Activated CD8-positive, alpha-beta memory T cell treated with anti-CD3 and anti-CD28 coated beads, Interleukin-2, amount 50 U/mL, for 4 hours (primary cell): ENCODE data around the gene IPO11.
"Not testable (repeated sequence)": the region's sequence is repeated elsewhere in the genome, so short reads cannot be mapped to it uniquely, and the experiment has no call there.

ENCODE experiments used
- DNase-seq: peaks from one replicate; pipeline ENCODE4 v3.0.0-alpha.2; 2020

Gene IPO11

GRCh38 chr5:62650197-62650596 lies 237.6 kb downstream of the IPO11 start:
- no peak for DNase-seq

DNA sequence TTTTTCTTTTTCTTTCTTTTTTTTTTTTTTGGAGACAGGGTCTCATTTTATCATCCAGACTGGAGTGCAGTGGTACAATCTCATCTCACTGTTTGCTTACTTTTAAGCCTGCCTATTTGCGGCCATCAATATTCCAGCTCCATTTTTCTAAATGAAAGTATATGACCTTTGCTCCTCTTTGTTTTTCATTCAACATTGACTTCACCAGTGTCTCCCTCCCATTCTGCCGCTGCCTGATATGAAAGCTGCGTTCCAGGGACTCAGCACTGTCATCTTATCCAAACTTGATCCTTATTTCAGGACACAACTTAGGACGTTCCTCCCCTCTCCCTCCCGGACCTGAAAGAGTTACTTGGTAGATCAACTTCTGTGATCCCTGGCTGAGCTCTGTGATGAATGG lies 239.7 kb downstream of the IPO11 start:
- no peak for DNase-seq

GRCh38 chr5:62653001-62653863 lies 240.7 kb downstream of the IPO11 start:
- DNase-seq, result no peak

DNA sequence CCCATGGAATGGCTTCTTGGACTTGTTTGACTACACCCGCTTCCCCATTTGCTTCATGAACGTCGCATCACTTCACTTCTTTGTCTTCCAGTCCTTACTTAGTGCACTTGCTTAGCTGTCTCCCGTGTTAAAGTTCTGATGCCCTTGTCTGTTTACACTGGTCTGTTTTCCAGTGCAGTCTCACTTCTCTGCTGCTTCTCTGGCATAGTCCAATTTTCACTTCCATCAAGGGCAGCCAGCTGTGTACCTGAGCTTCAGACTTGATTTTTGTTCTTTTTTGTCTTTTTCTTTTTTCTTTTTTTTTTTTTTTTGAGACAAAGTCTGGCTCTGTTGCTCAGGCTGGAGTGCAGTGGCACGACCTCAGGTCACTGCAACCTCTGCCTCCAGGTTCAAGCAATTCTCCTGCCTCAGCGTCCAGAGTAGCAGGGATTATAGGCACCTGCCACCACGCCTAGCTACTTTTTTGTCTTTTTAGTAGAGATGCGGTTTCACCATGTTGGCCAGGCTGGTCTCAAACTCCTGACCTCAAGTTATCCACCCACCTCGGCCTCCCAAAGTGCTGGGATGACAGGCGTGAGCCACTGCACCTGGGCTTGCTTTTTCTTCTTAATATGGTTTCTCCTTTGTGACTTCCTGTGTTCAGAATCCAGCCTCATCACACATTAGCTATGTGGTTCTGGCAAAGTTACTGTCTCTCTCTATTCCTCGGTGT lies 241.5 kb downstream of the IPO11 start:
- no peak for DNase-seq

GRCh38 chr5:62657772-62658171 lies 245.2 kb downstream of the IPO11 start:
- not testable (repeated sequence) for DNase-seq

GRCh38 chr5:62661126-62661525 lies 248.6 kb downstream of the IPO11 start:
- DNase-seq, result no peak

DNA sequence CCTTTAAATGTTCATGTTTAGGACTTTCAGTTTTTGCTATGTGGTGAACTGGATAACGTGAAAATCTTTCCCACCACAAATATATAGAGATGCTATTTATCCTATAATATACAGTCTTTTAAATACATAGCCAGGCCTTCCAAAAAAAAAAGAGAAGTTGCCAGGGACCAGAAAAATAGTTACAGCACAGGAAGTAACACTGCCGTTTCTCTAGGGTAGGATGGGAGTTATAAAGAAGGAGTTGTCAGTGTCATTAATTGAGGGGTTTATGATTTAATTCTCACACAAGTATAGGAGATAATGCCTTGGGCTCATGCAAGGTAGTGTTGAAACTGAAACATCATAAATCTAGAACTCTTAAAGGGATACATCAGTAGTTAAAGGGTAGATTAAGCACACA lies 250.0 kb downstream of the IPO11 start:
- DNase-seq, result no peak

- DNase-seq, result no peak
Measured at GRCh38 chr5:62671479-62671878, 258.9 kb downstream of the IPO11 start.

DNA sequence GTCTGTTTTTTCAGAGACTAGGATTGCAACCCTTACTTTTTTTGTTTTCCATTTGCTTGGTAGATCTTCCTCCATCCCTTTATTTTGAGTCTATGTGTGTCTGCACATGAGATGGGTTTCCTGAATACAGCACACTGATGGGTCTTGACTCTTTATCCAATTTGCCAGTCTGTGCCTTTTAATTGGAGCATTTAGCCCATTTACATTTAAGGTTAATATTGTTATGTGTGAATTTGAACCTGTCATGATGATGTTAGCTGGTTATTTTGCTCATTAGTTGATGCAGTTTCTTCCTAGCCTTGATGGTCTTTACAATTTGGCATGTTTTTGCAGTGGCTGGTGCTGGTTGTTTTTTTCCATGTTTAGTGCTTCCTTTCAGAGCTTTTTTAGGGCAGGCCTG lies 264.0 kb downstream of the IPO11 start:
- DNase-seq, result not testable (repeated sequence)
